H9 (cell line): ENCODE data around the gene FAM222B. TPM values are rescaled to one million over a fixed set of nuclear protein-coding genes. Genes with fewer than 3 reads are reported as not detected.

ENCODE experiments used
- DNase-seq: peaks from one replicate; pipeline ENCODE4 v3.0.0-alpha.2; 2017
- H2AFZ ChIP-seq: one replicate; pipeline ENCODE4 v1.6.1; 2013; ENCODE audit warnings: mild to moderate bottlenecking, low read length, control low read depth, moderate library complexity
- H2AK5ac ChIP-seq: 2 replicates; pipeline ENCODE4 v1.6.1; 2013; ENCODE audit warnings: low read length, control low read depth, mixed read lengths; ENCODE audit not compliant: insufficient read length
- H2BK120ac ChIP-seq: one replicate; pipeline ENCODE4 v1.6.1; 2013; ENCODE audit warnings: low read depth, mild to moderate bottlenecking, low read length, control low read depth, inconsistent platforms; ENCODE audit not compliant: poor library complexity, severe bottlenecking
- H2BK12ac ChIP-seq: 2 replicates; pipeline ENCODE4 v1.6.1; 2013; ENCODE audit warnings: low read length, control low read depth, mixed read lengths, low read depth; ENCODE audit not compliant: insufficient read length
- H2BK15ac ChIP-seq: 2 replicates; pipeline ENCODE4 v1.6.1; 2013; ENCODE audit warnings: low read depth, low read length, control low read depth
- H2BK20ac ChIP-seq: one replicate; pipeline ENCODE4 v1.6.1; 2013; ENCODE audit warnings: low read depth, mild to moderate bottlenecking, low read length, control low read depth, inconsistent platforms; ENCODE audit not compliant: poor library complexity, severe bottlenecking
- H2BK5ac ChIP-seq: 2 replicates; pipeline ENCODE4 v1.6.1; 2013; ENCODE audit warnings: low read length, control low read depth, mixed read lengths; ENCODE audit not compliant: insufficient read length
- H3K14ac ChIP-seq: 2 replicates; pipeline ENCODE4 v1.6.1; 2013; ENCODE audit warnings: low read length, control low read depth; ENCODE audit not compliant: insufficient read depth
- H3K18ac ChIP-seq: 2 replicates; pipeline ENCODE4 v1.6.1; 2013; ENCODE audit warnings: low read depth, mild to moderate bottlenecking, mixed read lengths, low read length, control low read depth; ENCODE audit not compliant: insufficient read length
- H3K23ac ChIP-seq: 2 replicates; pipeline ENCODE4 v1.6.1; 2013; ENCODE audit warnings: low read length, control low read depth, mixed read lengths, low read depth; ENCODE audit not compliant: insufficient read length
- H3K23me2 ChIP-seq: 2 replicates; pipeline ENCODE4 v1.6.1; 2013; ENCODE audit warnings: low read depth, mild to moderate bottlenecking, mixed read lengths, low read length, control low read depth; ENCODE audit not compliant: insufficient read length, poor library complexity, severe bottlenecking
- H3K27ac ChIP-seq: 2 replicates; pipeline ENCODE4 v1.5.1; 2013; ENCODE audit warnings: low read length, control low read depth, mixed read lengths, low read depth; ENCODE audit not compliant: insufficient read length
- H3K27me3 ChIP-seq: 2 replicates; pipeline ENCODE4 v1.6.1; 2013; ENCODE audit warnings: low read length, control low read depth, inconsistent platforms; ENCODE audit not compliant: insufficient read depth
- H3K4ac ChIP-seq: 2 replicates; pipeline ENCODE4 v1.6.1; 2013; ENCODE audit warnings: low read depth, mild to moderate bottlenecking, control low read depth, inconsistent platforms, low read length, moderate library complexity
- H3K4me1 ChIP-seq: 2 replicates; pipeline ENCODE4 v1.6.1; 2013; ENCODE audit warnings: low read length, control low read depth, inconsistent platforms; ENCODE audit not compliant: insufficient read depth
- H3K4me2 ChIP-seq: 2 replicates; pipeline ENCODE4 v1.6.1; 2013; ENCODE audit warnings: low read length, control low read depth, mixed read lengths; ENCODE audit not compliant: insufficient read length, insufficient read depth
- H3K56ac ChIP-seq: 2 replicates; pipeline ENCODE4 v1.6.1; 2013; ENCODE audit warnings: low read depth, mild to moderate bottlenecking, mixed read lengths, low read length, control low read depth; ENCODE audit not compliant: insufficient read length
- H3K79me1 ChIP-seq: 2 replicates; pipeline ENCODE4 v1.6.1; 2013; ENCODE audit warnings: low read depth, mild to moderate bottlenecking, moderate library complexity, low read length, control low read depth, inconsistent platforms; ENCODE audit not compliant: insufficient read depth, poor library complexity, severe bottlenecking
- H3K79me2 ChIP-seq: 2 replicates; pipeline ENCODE4 v1.6.1; 2013; ENCODE audit warnings: low read length, control low read depth, inconsistent platforms; ENCODE audit not compliant: insufficient read depth
- H3K9ac ChIP-seq: 2 replicates; pipeline ENCODE4 v1.6.1; 2013; ENCODE audit warnings: low read length, control low read depth, mixed read lengths; ENCODE audit not compliant: insufficient read length; ENCODE audit errors: extremely low read depth
- H3K9me3 ChIP-seq: one replicate; pipeline ENCODE4 v1.6.1; 2013; ENCODE audit warnings: low read depth, low read length, inconsistent platforms; ENCODE audit not compliant: control insufficient read depth
- H3T11ph ChIP-seq: one replicate; pipeline ENCODE4 v1.6.1; 2013; ENCODE audit warnings: mild to moderate bottlenecking, low read length, control low read depth, inconsistent platforms
- H4K20me1 ChIP-seq: one replicate; pipeline ENCODE4 v1.6.1; 2013; ENCODE audit not compliant: control insufficient read depth, insufficient read length, insufficient read depth
- H4K5ac ChIP-seq: 2 replicates; pipeline ENCODE4 v1.6.1; 2013; ENCODE audit warnings: low read depth, mild to moderate bottlenecking, mixed read lengths, low read length, control low read depth; ENCODE audit not compliant: insufficient read length
- H4K8ac ChIP-seq: replicated peaks from 2 replicates; pipeline ENCODE4 v1.6.1; 2013; ENCODE audit warnings: low read length, control low read depth, mixed read lengths, low read depth; ENCODE audit not compliant: insufficient read length
- H4K91ac ChIP-seq: 2 replicates; pipeline ENCODE4 v1.6.1; 2013; ENCODE audit warnings: low read depth, mild to moderate bottlenecking, moderate library complexity, mixed read lengths, low read length, control low read depth; ENCODE audit not compliant: insufficient read length
- H3K27ac Mint-ChIP-seq, 3 experiments: 2 replicates in 2 of 3; 3 replicates in 1 of 3; pipeline ENCODE4 v1.8.0; 2020 to 2021; ENCODE audit warnings: mixed read lengths in 3 of 3, mild to moderate bottlenecking in 1 of 3, moderate library complexity in 1 of 3
- H3K27me3 Mint-ChIP-seq: 2 replicates; pipeline ENCODE4 v1.8.0; 2021; ENCODE audit warnings: low read depth, mild to moderate bottlenecking, moderate library complexity, mixed read lengths
- H3K36me3 Mint-ChIP-seq, 3 experiments: 2 replicates in 2 of 3; 3 replicates in 1 of 3; pipeline ENCODE4 v1.8.0; 2020 to 2021; ENCODE audit warnings: low read depth in 3 of 3, mixed read lengths in 3 of 3; ENCODE audit not compliant: insufficient read depth in 1 of 3
- H3K4me1 Mint-ChIP-seq, 2 experiments: 2 replicates each; pipeline ENCODE4 v1.8.0; 2020; ENCODE audit warnings: mixed read lengths in 2 of 2
- H3K4me3 Mint-ChIP-seq, 2 experiments: 2 replicates in 1 of 2; 3 replicates in 1 of 2; pipeline ENCODE4 v1.8.0; 2020 to 2021; ENCODE audit warnings: mild to moderate bottlenecking in 2 of 2, mixed read lengths in 2 of 2, moderate library complexity in 1 of 2
- H3K9me3 Mint-ChIP-seq, 2 experiments: 2 replicates in 1 of 2; 3 replicates in 1 of 2; pipeline ENCODE4 v1.8.0; 2020; ENCODE audit warnings: mild to moderate bottlenecking in 2 of 2, mixed read lengths in 2 of 2, moderate library complexity in 1 of 2
- CTCF ChIP-seq: fragments of 200-600 bp; sonication (generic); conservative IDR thresholded peaks from 3 replicates; pipeline ENCODE4 v1.8.0; 2021; ENCODE audit warnings: antibody characterized with exemption, mild to moderate bottlenecking
- WGBS: extraction: QIAGEN DNeasy Blood & Tissue Kit; methylation state at CpG from one replicate; pipeline ENCODE4 v1.1.7; 2013; ENCODE audit warnings: missing lambda C conversion rate, low lambda C conversion rate, mixed read lengths; ENCODE audit not compliant: insufficient read length; ENCODE audit errors: extremely low coverage; 5-methylcytosine and 5-hydroxymethylcytosine counted together
- total RNA-seq: library from RNA; stranded (reverse); gene quantifications from 2 replicates; pipeline ENCODE4 v1.2.1, GENCODE V29; 2021

Gene FAM222B
- total RNA-seq, 1 experiment from 2014 or later = 76.1 TPM

GRCh38 chr17:28827672-28828071 lies 14.9 kb downstream of the FAM222B start:
- no peaks in the 10 kb centered on the region for H3K23me2 ChIP-seq
- Mint-ChIP-seq H3K27me3 (no peaks in the 10 kb centered on the region), H3K36me3 (peaks cover 9 to 19% (median 13%) of the 10 kb centered on the region in 3 experiments; a peak in 6 of 7 replicates), H3K9me3 (no peaks in the 10 kb centered on the region), H3K27ac (peak overlapping the region in 1 of 3 experiments; percentile 43; a peak in 2 of 7 replicates), H3K4me3 (no peak overlapping the region), H3K4me1 (no peaks in the 10 kb centered on the region)
- no peak overlapping the region for H3K18ac ChIP-seq
- no peak for DNase-seq
- no peak overlapping the region for H2AFZ ChIP-seq
- no peak overlapping the region for H3T11ph ChIP-seq
- no peak overlapping the region for H2BK12ac ChIP-seq
- no peaks in the 10 kb centered on the region for H3K9me3 ChIP-seq
- no CpG with 5 or more reads among the region's 1 CpG for WGBS
- H3K27ac ChIP-seq = no peak overlapping the region
- no peak for TF ChIP-seq CTCF
- peaks cover 3% of the 10 kb centered on the region for H3K79me1 ChIP-seq
- H2BK5ac ChIP-seq = no peak overlapping the region
- H4K20me1 ChIP-seq = no peaks in the 10 kb centered on the region
- no peaks in the 10 kb centered on the region for H3K27me3 ChIP-seq
- no peak overlapping the region for H3K23ac ChIP-seq
- no peak overlapping the region for H3K4me2 ChIP-seq
- H3K9ac ChIP-seq = no peak overlapping the region
- H3K79me2 ChIP-seq = peaks cover 2% of the 10 kb centered on the region; the same call in 1 of the 2 replicates
- H3K14ac ChIP-seq = no peak overlapping the region
- no peak overlapping the region for H4K91ac ChIP-seq
- H4K8ac ChIP-seq = no peak overlapping the region
- H2BK15ac ChIP-seq = no peak overlapping the region
- no peak overlapping the region for H4K5ac ChIP-seq
- no peak overlapping the region for H3K56ac ChIP-seq
- no peak overlapping the region for H2BK20ac ChIP-seq
- H3K4ac ChIP-seq = no peak overlapping the region
- no peak overlapping the region for H2AK5ac ChIP-seq
- H3K4me1 ChIP-seq = no peaks in the 10 kb centered on the region
- no peak overlapping the region for H2BK120ac ChIP-seq
